Left kidney (tissue), 8 donors: ENCODE data around the gene ZAR1L. TPM values are rescaled to one million over a fixed set of nuclear protein-coding genes. Genes with fewer than 3 reads are reported as not detected.
A peak's percentile ranks its signal among the peaks of the same experiment; 100 is the strongest.
"Not testable (repeated sequence)": the region's sequence is repeated elsewhere in the genome, so short reads cannot be mapped to it uniquely, and the experiment has no call there.

Experiments
- DNase-seq: peaks from one replicate; pipeline ENCODE4 v3.0.0-alpha.2; 2013
- long read RNA-seq, 8 donors: transcript quantifications; one replicate each; lab custom pipeline, GENCODE V29; 2026
- polyA plus RNA-seq: library from polyadenylated mRNA; unstranded; fragments of 120-200 nt; gene quantifications from one replicate; pipeline ENCODE4 v1.2.1, GENCODE V29; 2013; ENCODE audit not compliant: insufficient read length

ZAR1L gene
- polyA plus RNA-seq, result not detected
- long read RNA-seq, donor 1, result 0 reads
- long read RNA-seq, donor 2, result 0 reads
- long read RNA-seq, donor 3, result 0 reads
- long read RNA-seq, donor 4, result 0 reads
- long read RNA-seq, donor 5, result 0 reads
- long read RNA-seq, donor 6, partial matches to known transcripts, result 16 of 16 reads
- long read RNA-seq, donor 6, other reads (novel, unspliced or antisense), result 0 of 16 reads
- long read RNA-seq, donor 7, result 0 reads
- long read RNA-seq, donor 8, result 0 reads

DNA sequence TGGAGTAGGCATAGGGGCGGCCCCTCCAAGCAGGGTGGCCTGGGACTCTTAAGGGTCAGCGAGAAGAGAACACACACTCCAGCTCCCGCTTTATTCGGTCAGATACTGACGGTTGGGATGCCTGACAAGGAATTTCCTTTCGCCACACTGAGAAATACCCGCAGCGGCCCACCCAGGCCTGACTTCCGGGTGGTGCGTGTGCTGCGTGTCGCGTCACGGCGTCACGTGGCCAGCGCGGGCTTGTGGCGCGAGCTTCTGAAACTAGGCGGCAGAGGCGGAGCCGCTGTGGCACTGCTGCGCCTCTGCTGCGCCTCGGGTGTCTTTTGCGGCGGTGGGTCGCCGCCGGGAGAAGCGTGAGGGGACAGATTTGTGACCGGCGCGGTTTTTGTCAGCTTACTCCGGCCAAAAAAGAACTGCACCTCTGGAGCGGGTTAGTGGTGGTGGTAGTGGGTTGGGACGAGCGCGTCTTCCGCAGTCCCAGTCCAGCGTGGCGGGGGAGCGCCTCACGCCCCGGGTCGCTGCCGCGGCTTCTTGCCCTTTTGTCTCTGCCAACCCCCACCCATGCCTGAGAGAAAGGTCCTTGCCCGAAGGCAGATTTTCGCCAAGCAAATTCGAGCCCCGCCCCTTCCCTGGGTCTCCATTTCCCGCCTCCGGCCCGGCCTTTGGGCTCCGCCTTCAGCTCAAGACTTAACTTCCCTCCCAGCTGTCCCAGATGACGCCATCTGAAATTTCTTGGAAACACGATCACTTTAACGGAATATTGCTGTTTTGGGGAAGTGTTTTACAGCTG, at the start of gene ZAR1L, which contains the start of gene BRCA2:
Gene ZAR1L (minus strand): TSS at position 126 of the 790 bp plus-strand sequence. CDS start 3,438 bp downstream, outside the sequence.
Gene BRCA2 (plus strand): TSS at position 271 of the 790 bp plus-strand sequence. CDS start 953 bp downstream, outside the sequence.
- DNase-seq, result peak; percentile 88

GRCh38 chr13:32362574-32362973, 47.4 kb upstream of the ZAR1L start:
- DNase-seq, result no peak

GRCh38 chr13:32355935-32356334, 40.8 kb upstream of the ZAR1L start:
- not testable (repeated sequence) for DNase-seq

- no peak for DNase-seq
These were observed 38.9 kb upstream of the ZAR1L start for GRCh38 chr13:32354040-32354439.

- not testable (repeated sequence) for DNase-seq
These were observed 35.8 kb upstream of the ZAR1L start for GRCh38 chr13:32350839-32351441.

DNA sequence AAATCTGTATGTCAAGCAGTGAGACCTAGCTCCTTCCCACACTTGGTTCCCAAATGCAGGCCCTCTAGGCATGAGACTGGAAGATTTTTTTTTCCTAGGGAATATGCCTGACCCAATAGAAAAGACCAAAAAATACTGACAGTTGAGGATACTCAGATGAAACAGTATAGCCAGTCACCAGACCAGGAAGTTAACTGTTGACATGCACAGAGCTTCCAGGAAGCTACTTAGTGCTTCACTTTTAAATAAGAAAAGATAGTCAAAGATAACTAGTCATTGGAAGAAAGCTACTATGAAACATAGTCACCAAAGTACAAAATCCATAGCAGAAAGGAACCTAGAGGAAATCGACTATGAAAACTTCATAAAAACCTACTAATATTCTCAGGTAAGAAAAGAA, 32.5 kb upstream of the ZAR1L start:
- DNase-seq, result no peak

GRCh38 chr13:32340914-32341313, 25.8 kb upstream of the ZAR1L start:
- no peak for DNase-seq

DNA sequence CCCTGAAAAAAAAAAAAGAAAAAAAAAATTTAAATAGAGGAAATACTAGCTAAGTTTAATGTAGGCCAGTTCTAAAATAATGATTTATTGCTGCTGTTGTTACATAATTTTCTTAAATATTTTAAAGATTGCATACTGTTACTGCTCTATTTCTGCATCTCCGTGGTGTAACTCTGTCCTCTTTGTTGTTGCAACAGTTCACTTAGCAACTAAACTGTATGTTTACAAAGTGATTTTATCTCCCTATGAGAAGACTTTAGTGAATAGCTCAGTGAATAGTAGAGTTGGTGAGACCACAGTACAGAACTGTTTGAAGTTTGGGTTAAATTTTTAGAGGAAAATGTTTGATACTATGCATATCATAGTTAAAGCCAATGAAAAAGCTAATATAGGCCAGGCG, 19.5 kb upstream of the ZAR1L start:
- DNase-seq, result no peak

DNA sequence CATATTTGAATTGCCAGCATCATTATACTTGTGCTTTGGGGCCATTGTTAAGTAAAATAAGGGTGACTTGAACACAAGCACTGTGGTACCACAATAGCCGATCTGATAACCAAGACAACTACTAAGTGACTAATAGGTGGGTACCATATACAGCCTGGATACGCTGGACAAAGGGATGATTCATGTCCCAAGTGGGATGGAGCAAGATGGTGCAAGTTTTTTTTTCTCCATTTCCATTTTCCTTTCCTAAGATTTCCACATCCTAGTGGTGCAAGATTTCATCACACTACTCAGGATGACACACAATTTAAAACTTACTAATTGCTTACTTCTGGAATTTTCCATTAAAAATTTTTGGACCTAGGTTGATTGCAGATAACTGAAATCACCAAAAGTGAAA, 15.3 kb upstream of the ZAR1L start:
- no peak for DNase-seq

DNA sequence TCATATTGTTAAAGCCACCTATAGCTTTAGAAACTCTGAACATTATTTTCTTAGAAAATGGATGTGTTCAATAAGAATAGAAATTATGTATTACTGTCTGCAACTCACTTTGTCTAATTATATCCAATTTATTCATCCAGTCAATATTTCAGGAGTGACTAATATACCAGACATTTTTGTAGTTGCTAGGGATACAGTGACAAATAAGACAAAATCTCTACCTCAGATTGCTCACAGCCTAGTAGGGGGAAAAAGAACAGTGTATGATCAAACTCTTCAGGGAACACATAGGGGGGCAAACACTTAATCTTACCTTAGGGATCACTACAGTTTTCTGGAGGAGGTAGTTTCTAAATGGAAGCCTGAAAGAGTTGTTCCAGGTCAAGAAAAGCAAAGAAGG, 8.7 kb upstream of the ZAR1L start:
- DNase-seq, result no peak

DNA sequence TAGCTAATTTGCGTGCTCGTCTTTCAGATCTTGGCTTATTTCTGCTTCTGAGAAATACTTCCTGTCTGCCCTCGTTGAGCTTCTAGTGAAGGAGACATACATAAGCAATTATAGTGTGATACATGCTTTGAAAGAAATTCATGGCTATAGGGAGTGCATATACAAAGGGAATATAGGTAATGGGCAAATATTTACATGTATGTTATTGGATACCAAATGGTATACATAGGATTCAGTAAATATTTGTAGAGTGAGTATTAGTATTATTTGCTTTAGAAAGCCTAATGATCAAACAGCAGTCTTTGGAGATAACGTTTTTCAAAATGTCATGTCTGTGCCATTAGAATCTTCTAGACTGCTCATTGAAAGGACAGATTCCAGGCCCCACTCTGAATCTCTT, 5.4 kb upstream of the ZAR1L start:
- no peak for DNase-seq

GRCh38 chr13:32317716-32318465, 2.7 kb upstream of the ZAR1L start:
- DNase-seq, result no peak

DNA sequence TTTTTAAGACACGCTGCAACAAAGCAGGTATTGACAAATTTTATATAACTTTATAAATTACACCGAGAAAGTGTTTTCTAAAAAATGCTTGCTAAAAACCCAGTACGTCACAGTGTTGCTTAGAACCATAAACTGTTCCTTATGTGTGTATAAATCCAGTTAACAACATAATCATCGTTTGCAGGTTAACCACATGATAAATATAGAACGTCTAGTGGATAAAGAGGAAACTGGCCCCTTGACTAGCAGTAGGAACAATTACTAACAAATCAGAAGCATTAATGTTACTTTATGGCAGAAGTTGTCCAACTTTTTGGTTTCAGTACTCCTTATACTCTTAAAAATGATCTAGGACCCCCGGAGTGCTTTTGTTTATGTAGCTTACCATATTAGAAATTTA, 1.3 kb upstream of the ZAR1L start:
- DNase-seq, result no peak

GRCh38 chr13:32316028-32316339, 821 bp upstream of the ZAR1L start:
- no peak for DNase-seq

- peak; percentile 52 for DNase-seq
These were observed 609 bp downstream of the ZAR1L start for GRCh38 chr13:32314271-32315237.

DNA sequence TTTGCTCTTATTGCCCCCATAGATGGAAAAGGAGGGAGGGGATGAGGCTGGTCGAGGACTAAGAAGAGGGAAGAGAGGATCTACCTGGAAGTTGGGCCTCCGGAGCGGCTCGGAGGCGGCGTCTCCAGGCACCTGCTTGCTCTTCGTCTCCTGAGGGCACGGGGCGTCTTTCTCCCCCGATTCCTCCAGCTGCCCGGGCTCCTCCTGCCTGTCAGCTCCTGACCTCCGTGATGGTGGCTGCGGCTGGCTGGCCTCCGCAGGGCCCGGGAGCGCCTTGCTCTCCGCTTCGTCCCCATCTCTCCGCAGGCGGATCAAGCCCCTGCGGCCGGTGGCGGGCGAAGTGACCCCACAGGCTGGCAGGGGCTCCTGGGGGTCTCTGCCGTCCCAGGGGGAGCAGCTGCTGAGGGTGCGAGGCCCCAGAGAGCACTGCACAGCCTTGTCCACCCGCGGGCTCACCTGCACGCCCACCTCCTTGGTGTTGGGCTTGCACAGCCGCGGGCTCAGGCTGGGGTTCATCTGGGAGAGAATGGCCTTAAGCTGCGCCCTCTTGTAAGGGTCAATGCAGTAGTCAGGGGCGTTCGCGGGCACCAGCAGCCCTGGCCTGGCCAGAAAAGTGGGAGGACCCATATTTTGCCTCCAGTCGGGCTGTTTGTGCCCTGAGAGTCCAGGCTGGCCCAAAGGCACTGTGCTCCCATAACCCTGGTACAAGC, 3.8 kb downstream of the ZAR1L start:
- no peak for DNase-seq

DNA sequence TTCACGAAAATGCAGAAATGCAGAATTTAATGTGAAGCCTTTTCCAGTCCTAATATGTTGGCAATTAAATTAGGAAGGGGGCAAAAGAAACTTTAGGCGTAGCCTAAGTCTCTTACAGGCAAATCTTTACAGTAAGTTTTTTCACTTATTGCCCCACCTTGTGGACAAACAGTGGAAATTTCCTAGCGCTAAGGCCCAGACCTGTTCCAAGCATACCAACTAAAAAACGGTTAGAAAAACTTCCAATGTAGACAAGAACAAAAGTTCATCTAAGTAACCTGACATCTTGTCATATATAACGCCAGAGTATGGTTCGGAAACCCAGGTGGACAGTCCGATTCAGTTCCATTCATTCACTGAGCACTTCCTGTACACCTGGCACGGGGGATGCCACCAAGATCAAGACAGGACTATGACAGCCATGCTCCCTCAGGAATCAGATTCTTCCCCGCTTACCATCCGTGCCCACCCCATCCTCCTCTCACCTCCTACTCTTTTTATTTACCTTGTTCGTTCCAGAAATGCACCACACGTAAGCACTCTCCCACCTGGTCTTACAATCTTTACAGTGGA, 4.9 kb downstream of the ZAR1L start:
- peak; percentile 66 for DNase-seq

DNA sequence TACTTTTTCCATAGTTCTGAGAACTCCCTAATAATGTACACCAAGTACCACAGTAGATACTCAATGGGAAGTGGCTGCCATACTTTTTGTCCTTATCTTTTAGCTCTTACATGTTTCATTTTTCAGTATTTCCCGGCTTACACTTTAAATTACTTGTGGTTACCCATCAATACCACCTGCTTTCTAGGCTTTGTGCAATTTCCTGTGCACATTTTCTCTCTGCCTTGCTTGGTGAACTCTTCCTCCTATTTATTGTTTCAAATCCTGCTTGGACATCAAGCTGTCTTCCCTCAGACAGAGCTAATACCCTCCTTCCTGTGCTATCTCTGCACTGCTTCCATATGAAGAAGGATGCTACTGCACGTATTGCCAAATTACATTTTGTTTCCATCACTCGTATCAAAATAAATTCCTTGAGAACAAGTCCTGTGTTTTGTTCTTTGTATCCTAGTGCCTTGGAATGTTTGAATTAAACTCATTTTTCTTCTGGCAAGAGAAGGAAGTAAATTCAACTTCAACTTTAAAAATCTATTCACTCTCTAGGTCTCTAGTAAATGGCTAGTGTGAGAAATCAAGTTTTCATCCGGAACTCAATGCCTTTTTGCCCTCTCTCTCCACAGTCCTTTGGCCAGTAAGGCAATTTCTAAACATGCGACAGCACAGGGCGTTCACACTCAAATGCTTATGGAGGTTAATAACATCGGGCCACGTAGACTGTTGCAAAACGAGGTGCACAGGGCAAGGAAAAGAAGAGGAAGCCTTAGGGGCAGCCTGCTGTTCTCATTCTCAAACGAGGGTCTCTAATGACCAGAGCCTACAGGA, 5.6 kb downstream of the ZAR1L start:
- no peak for DNase-seq

DNA sequence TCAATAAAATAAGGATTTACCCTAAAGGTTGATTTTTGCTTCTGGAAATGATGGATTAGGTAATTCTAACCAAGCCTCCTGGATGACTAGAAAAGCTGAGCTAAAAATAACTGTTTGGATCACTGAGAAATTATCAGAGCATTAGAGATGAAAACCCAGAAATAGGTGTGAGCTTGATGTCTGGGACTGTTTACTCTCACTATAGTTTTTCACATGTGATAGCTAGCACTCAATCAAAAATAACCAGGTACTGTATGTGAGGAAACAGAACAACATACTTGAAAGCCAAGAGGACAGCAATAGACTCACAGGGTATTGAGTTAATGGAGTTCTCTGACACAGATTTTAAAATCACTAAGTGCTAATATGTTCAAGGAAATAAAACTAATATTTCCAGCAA, 9.5 kb downstream of the ZAR1L start:
- DNase-seq, result no peak
